ENCODE measurements around the gene ZBTB3. TPM values are rescaled to one million over a fixed set of nuclear protein-coding genes. Genes with fewer than 3 reads are reported as not detected.

The ZBTB3 gene
- total RNA-seq (2011; cell fraction: chromatin; rRNA removed; ENCODE audit: low replicate concordance): 10.0 and 21.0 TPM in 2 replicates
- 18.3 and 20.7 TPM in 2 replicates for total RNA-seq (2011; cell fraction: nucleolus; rRNA removed)
- 15.9 and 17.5 TPM in 2 replicates for total RNA-seq (2011; cell fraction: nucleoplasm; rRNA removed)
- total RNA-seq (2014; rRNA removed): 4.1 and 8.0 TPM in 2 replicates
- total RNA-seq (2014; rRNA removed; fragmentation: Illumina TruSeq; extraction: Trizol): 6.5 and 7.2 TPM in 2 replicates
- 7.1 and 7.3 TPM in 2 replicates for total RNA-seq (2015; rRNA removed; fragmentation: Illumina TruSeq; extraction: Trizol)
- 8.9 and 10.0 TPM in 2 replicates for total RNA-seq (2021)
- polyA plus RNA-seq (2011; rRNA removed): 8.0 and 8.5 TPM in 2 replicates
- polyA plus RNA-seq (2011; cell fraction: cytosol; rRNA removed): 13.1 and 13.6 TPM in 2 replicates
- polyA plus RNA-seq (2011; cell fraction: nucleus; rRNA removed): 8.5 and 10.0 TPM in 2 replicates
- polyA plus RNA-seq (2012): 2.7 TPM in 2 replicates
- 2.5 and 2.7 TPM in 2 replicates for polyA plus RNA-seq (2014; fragmentation: Illumina TruSeq; extraction: Trizol)
- polyA plus RNA-seq (2014; fragmentation: Nextera tagmentation; extraction: Ambion mirVana): 1 to 10 TPM; 1.9 to 3.0 TPM
- 4.6 and 4.9 TPM in 2 replicates for polyA plus RNA-seq (2014; rRNA removed)
- polyA minus RNA-seq (2011; rRNA and poly(A)+ RNA removed): 8.0 and 10.4 TPM in 2 replicates
- polyA minus RNA-seq (2011; cell fraction: cytosol; rRNA and poly(A)+ RNA removed): 6.5 and 8.5 TPM in 2 replicates
- polyA minus RNA-seq (2011; cell fraction: nucleus; rRNA and poly(A)+ RNA removed): 5.5 and 8.3 TPM in 2 replicates
- Bru-seq, nascent RNA: percentile 65 among the genes with signal in this experiment
- percentile 66 among the genes with signal in this experiment for BruChase-seq, experiment 1, labeled RNA remaining after a 2-hour chase
- BruChase-seq, experiment 2, labeled RNA remaining after a 6-hour chase: percentile 69 among the genes with signal in this experiment
- long read RNA-seq, experiment 1, partial matches to known transcripts: 0 of 6 reads
- long read RNA-seq, experiment 1, other reads (novel, unspliced or antisense): 4 of 6 reads
- long read RNA-seq, experiment 2, partial matches to known transcripts: 2 of 6 reads
- long read RNA-seq, experiment 2, other reads (novel, unspliced or antisense): 2 of 6 reads
- long read RNA-seq, experiment 3: 0 reads

GRCh38 chr11:62753736-62754603 is at the start of gene ZBTB3:
Gene ZBTB3 (minus strand): TSS chr11:62754160. CDS start chr11:62753664, 496 bp downstream.
- peak within 1 kb of the TSS; percentile 94 for H3K4me2 ChIP-seq (ENCODE audit: insufficient read depth, low read length)
- peaks cover 20% of the 10 kb centered on the region; the same call in 1 of the 3 replicates for H3K36me3 ChIP-seq (ENCODE audit: control insufficient read depth, insufficient read depth, low read length)
- no TSS peak for BruUV-seq (replicated peaks)
- in situ Hi-C loops (cut with MboI) (no loop called here), intact Hi-C loops (cut with micrococcal nuclease) (no loop called here)
- H3K27me3 ChIP-seq (ENCODE audit: control insufficient read depth in 2 of 2, insufficient read depth in 2 of 2, low read length in 2 of 2): no peaks in the 10 kb centered on the region
- H4K20me1 ChIP-seq (replicated peaks; ENCODE audit: control insufficient read depth, insufficient read depth, low read length): no peaks in the 10 kb centered on the region
- peaks cover 22% of the 10 kb centered on the region for H3K79me2 ChIP-seq (ENCODE audit: control insufficient read depth, insufficient read depth, low read length)
- DNase-seq (ENCODE audit: extremely low read depth in 1 of 4, low spot score in 3 of 4) (peak; percentile 95 to 99 (median 96)), FAIRE-seq (peak; percentile 100), ATAC-seq (peak; percentile 98)
- under 1% methylated on average over 41 of the region's 47 CpGs for WGBS (ENCODE audit: insufficient coverage, low coverage, missing lambda C conversion rate)
- H3K9ac ChIP-seq (ENCODE audit: insufficient read depth in 1 of 2, low read depth in 2 of 2, low read length in 2 of 2): peak within 1 kb of the TSS; percentile 84 to 96
- H3K4me1 ChIP-seq (replicated peaks in 1 of 2; ENCODE audit: control insufficient read depth in 2 of 2, insufficient read depth in 2 of 2, low read length in 2 of 2): peaks cover 14 to 28% of the 10 kb centered on the region in 2 experiments; a peak in 4 of 5 replicates
- POLR2A ChIA-PET: interaction anchor here (0.6 to 2.7 kb wide), 35 partner anchors 8 to 1241 kb away, joined by 3 to 27 read pairs (median 5); partner anchors contain the start of genes BSCL2, C11orf98, CSKMT and GNG3
- H3K9me1 ChIP-seq (ENCODE audit: control insufficient read depth, insufficient read depth, low read length): no peaks in the 10 kb centered on the region
- peak within 1 kb of the TSS; percentile 63 for H3K4me3 ChIP-seq
- peak within 1 kb of the TSS; percentile 98 for H2AFZ ChIP-seq (ENCODE audit: low read depth, low read length)
- H3K27ac ChIP-seq (ENCODE audit: extremely low read depth, low read depth, low read length): peak within 1 kb of the TSS; percentile 86
- CTCF ChIA-PET (ENCODE audit: low intra/inter-chr PET ratio): interaction anchor here (0.7 kb wide), 1 partner anchor 41 kb away, joined by 3 read pairs; no protein-coding TSS in a partner anchor
- H3K9me3 ChIP-seq (replicated peaks; ENCODE audit: control insufficient read depth, insufficient read depth, low read depth, low read length): no peaks in the 10 kb centered on the region
- peak; percentile 67; the same call in 1 of the 2 replicates for TF ChIP-seq HMGXB4 (CRISPR knock-in tag; IDR thresholded peaks at IDR 0.05)
- TF ChIP-seq PML (IDR thresholded peaks at IDR 0.05; ENCODE audit: low read length): peak; percentile 92
- 0 out of 2 replicates have a peak, but pooled peaks have one; percentile 39 for TF ChIP-seq ZEB2 (IDR thresholded peaks at IDR 0.05)
- TF ChIP-seq BHLHE40 (IDR thresholded peaks at IDR 0.05; ENCODE audit: low read length): peak; percentile 18; the same call in 1 of the 2 replicates

Measured in K562 (cell line).